HCT116 (cell line): ENCODE results near the gene PREP. TPM values are rescaled to one million over a fixed set of nuclear protein-coding genes. Genes with fewer than 3 reads are reported as not detected.

Source experiments
- ATAC-seq: fragments of 200-7000 bp; cut with Tn5 transposase; 2 replicates; pipeline ENCODE4 v1.9.1; 2020; ENCODE audit warnings: mild to moderate bottlenecking, moderate library complexity
- BruUV-seq: library from RNA; stranded (reverse); fragments of 400-500 nt; replicated peaks from 2 replicates; lab custom pipeline; 2021; lab: Mats Ljungman, UMichigan
- CTCF ChIA-PET: fragments of 300-600 bp; sonication (Branson Sonifier 250); formaldehyde crosslinking; loops from one replicate; lab custom pipeline; 2021; ENCODE audit warnings: antibody characterized with exemption; lab: Charles Lee
- POLR2A ChIA-PET: fragments of 300-600, 350-600 bp; sonication (Branson Sonifier 250); formaldehyde crosslinking; loops from one replicate; lab custom pipeline; 2021; ENCODE audit warnings: antibody characterized with exemption; lab: Charles Lee
- RAD21 ChIA-PET, 2 experiments: fragments of 300-600 bp; sonication (Branson Sonifier 250); formaldehyde crosslinking; loops; one replicate each; lab custom pipeline; 2023; ENCODE audit warnings: low total read pairs in 2 of 2; ENCODE audit not compliant: uncharacterized antibody in 2 of 2, unreplicated experiment in 2 of 2, low non-redundant PET in 1 of 2; lab: Charles Lee
- DNase-seq: peaks from one replicate; pipeline ENCODE4 v3.0.0-alpha.2; 2010; ENCODE audit warnings: low read depth, low spot score
- H2AFZ ChIP-seq: fragments of 200-600 bp; shearing (Covaris generic), sonication (generic); 2 replicates; pipeline ENCODE4 v1.6.1; 2017; ENCODE audit warnings: low read depth, mixed run types, mixed read lengths, antibody characterized with exemption, low read length; ENCODE audit not compliant: poor library complexity, severe bottlenecking
- H3K27ac ChIP-seq: 2 replicates; pipeline ENCODE4 v1.5.1; 2012; ENCODE audit warnings: low read depth, low read length
- H3K27me3 ChIP-seq: fragments of 200-600 bp; sonication (generic); 2 replicates; pipeline ENCODE4 v1.6.1; 2016; ENCODE audit warnings: mixed run types, low read length, mixed read lengths; ENCODE audit not compliant: insufficient read depth
- H3K36me3 ChIP-seq, 2 experiments: fragments of 200-500 bp in 1 of 2; fragments of 200-600 bp in 1 of 2; sonication (Bioruptor generic) in 1 of 2; sonication (generic) in 1 of 2; 2 replicates each; pipeline versions ENCODE4 v1.5.1 to v1.6.1; 2014 to 2016; ENCODE audit warnings: low read length in 2 of 2, inconsistent platforms in 1 of 2, mixed read lengths in 1 of 2, mixed run types in 1 of 2; ENCODE audit not compliant: insufficient read depth in 2 of 2, control insufficient read depth in 1 of 2
- H3K4me1 ChIP-seq, 2 experiments: fragments of 200-600 bp in 1 of 2; sonication (generic) in 1 of 2; 2 replicates each; pipeline versions ENCODE4 v1.5.1 to v1.6.1; 2012 to 2017; ENCODE audit warnings: low read length in 2 of 2, inconsistent platforms in 1 of 2, mild to moderate bottlenecking in 1 of 2, mixed read lengths in 1 of 2, mixed run types in 1 of 2, moderate library complexity in 1 of 2; ENCODE audit not compliant: insufficient read depth in 2 of 2, control insufficient read depth in 1 of 2
- H3K4me2 ChIP-seq: fragments of 200-600 bp; sonication (generic); 2 replicates; pipeline ENCODE4 v1.6.1; 2017; ENCODE audit warnings: mixed run types, low read length, mixed read lengths
- H3K4me3 ChIP-seq, 2 experiments: fragments of 200-600 bp in 1 of 2; sonication (generic) in 1 of 2; replicated peaks in 1 of 2; 2 replicates each; pipeline ENCODE4 v1.5.1; 2011 to 2016; ENCODE audit warnings: low read length in 2 of 2, control low read depth in 1 of 2, low read depth in 1 of 2, mild to moderate bottlenecking in 1 of 2, mixed read lengths in 1 of 2, mixed run types in 1 of 2
- H3K79me2 ChIP-seq: fragments of 200-600 bp; sonication (generic); 2 replicates; pipeline ENCODE4 v1.6.1; 2017; ENCODE audit warnings: mild to moderate bottlenecking, mixed run types, low read length, moderate library complexity, mixed read lengths; ENCODE audit not compliant: insufficient read depth
- H3K9ac ChIP-seq: fragments of 200-600 bp; sonication (generic); 2 replicates; pipeline ENCODE4 v1.6.1; 2016; ENCODE audit warnings: low read length, mixed read lengths
- H3K9me2 ChIP-seq: fragments of 200-600 bp; sonication (generic), shearing (Covaris generic); 2 replicates; pipeline ENCODE4 v1.6.1; 2017; ENCODE audit warnings: mixed run types, mild to moderate bottlenecking, moderate library complexity; ENCODE audit not compliant: insufficient read depth
- H3K9me3 ChIP-seq, 2 experiments: fragments of 200-500 bp in 1 of 2; fragments of 200-600 bp in 1 of 2; sonication (Bioruptor generic) in 1 of 2; sonication (generic) in 1 of 2; 2 replicates each; pipeline ENCODE4 v1.6.1; 2014 to 2017; ENCODE audit warnings: low read length in 2 of 2, mixed read lengths in 2 of 2, inconsistent platforms in 1 of 2, low read depth in 1 of 2, mild to moderate bottlenecking in 1 of 2, mixed run types in 1 of 2, moderate library complexity in 1 of 2; ENCODE audit not compliant: control insufficient read depth in 1 of 2, insufficient read depth in 1 of 2
- H4K20me1 ChIP-seq: fragments of 200-600 bp; sonication (generic), shearing (Covaris generic); 2 replicates; pipeline ENCODE4 v1.6.1; 2017; ENCODE audit warnings: mixed run types, mild to moderate bottlenecking, moderate library complexity; ENCODE audit not compliant: insufficient read depth
- CBX3 ChIP-seq: IDR thresholded peaks from 2 replicates; pipeline ENCODE4 v1.6.1; 2012; ENCODE audit warnings: low read depth
- CEBPB ChIP-seq: IDR thresholded peaks from 2 replicates; pipeline ENCODE4 v1.6.1; 2012; ENCODE audit warnings: low read depth
- EGR1 ChIP-seq: IDR thresholded peaks from 2 replicates; pipeline ENCODE4 v1.6.1; 2012; ENCODE audit warnings: low read depth
- ELF1 ChIP-seq: IDR thresholded peaks from 2 replicates; pipeline ENCODE4 v1.6.1; 2012; ENCODE audit warnings: low read depth, borderline replicate concordance
- FOSL1 ChIP-seq: IDR thresholded peaks from 2 replicates; pipeline ENCODE4 v1.6.1; 2012; ENCODE audit warnings: low read depth
- JUND ChIP-seq: IDR thresholded peaks from 2 replicates; pipeline ENCODE4 v1.6.1; 2012
- MAX ChIP-seq: IDR thresholded peaks from 2 replicates; pipeline ENCODE4 v1.6.1; 2012
- POLR2A ChIP-seq: IDR thresholded peaks from 2 replicates; pipeline ENCODE4 v1.7.0; 2011; ENCODE audit warnings: borderline replicate concordance; ENCODE audit not compliant: insufficient read depth, insufficient read length; ENCODE audit errors: extremely low read depth
- RAD21 ChIP-seq: IDR thresholded peaks from 2 replicates; pipeline ENCODE4 v1.6.1; 2012; ENCODE audit warnings: low read depth, mild to moderate bottlenecking
- SIN3A ChIP-seq: IDR thresholded peaks from 2 replicates; pipeline ENCODE4 v1.6.1; 2012; ENCODE audit warnings: low read depth
- SP1 ChIP-seq: IDR thresholded peaks from 2 replicates; pipeline ENCODE4 v1.6.1; 2012; ENCODE audit warnings: low read depth
- SRF ChIP-seq: IDR thresholded peaks from 2 replicates; pipeline ENCODE4 v1.6.1; 2012; ENCODE audit warnings: low read depth
- TCF7L2 ChIP-seq: IDR thresholded peaks from 2 replicates; pipeline ENCODE4 v1.7.0; 2011; ENCODE audit warnings: borderline replicate concordance, inconsistent platforms; ENCODE audit not compliant: insufficient read depth, insufficient read length; ENCODE audit errors: extremely low read depth
- YY1 ChIP-seq: IDR thresholded peaks from 2 replicates; pipeline ENCODE4 v1.6.1; 2011; ENCODE audit warnings: low read length, low read depth, moderate library complexity, mild to moderate bottlenecking; ENCODE audit not compliant: insufficient replicate concordance; ENCODE audit errors: extremely low read depth
- ZBTB33 ChIP-seq: IDR thresholded peaks from 2 replicates; pipeline ENCODE4 v1.6.1; 2011; ENCODE audit warnings: mild to moderate bottlenecking, low read length, moderate library complexity; ENCODE audit not compliant: insufficient replicate concordance; ENCODE audit errors: extremely low read depth
- ZFX ChIP-seq: fragments of 450-650 bp; IDR thresholded peaks from 2 replicates; pipeline ENCODE4 v1.6.1; 2017
- ZNF274 ChIP-seq: fragments of 200-500 bp; sonication (Bioruptor generic); IDR thresholded peaks from 2 replicates; pipeline ENCODE4 v1.6.1; 2014; ENCODE audit warnings: mild to moderate bottlenecking, low read depth, low read length, inconsistent platforms
- intact Hi-C: fragments of 100-400 bp; cut with micrococcal nuclease; formaldehyde crosslinking; loops from 2 replicates; pipeline ENCODE4 v1.10.0; 2022
- total RNA-seq: library from RNA; stranded (reverse); gene quantifications from one replicate; pipeline ENCODE4 v1.2.1, GENCODE V29; 2021; ENCODE audit not compliant: unreplicated experiment

PREP gene
- total RNA-seq, 1 experiment from 2014 or later = 53.5 TPM

GRCh38 chr6:105257340-105257739 lies 145.5 kb downstream of the PREP start:
- no peak for TF ChIP-seq ZNF274
- no peak for TF ChIP-seq MAX
- no peak for TF ChIP-seq RAD21
- no peak for TF ChIP-seq FOSL1
- TF ChIP-seq ZBTB33 = no peak
- TF ChIP-seq SIN3A = no peak
- no peak for TF ChIP-seq YY1
- no peak overlapping the region for H3K4me3 ChIP-seq
- H3K4me2 ChIP-seq = no peak overlapping the region
- H3K27ac ChIP-seq = no peak overlapping the region
- peaks cover 0 to 4% of the 10 kb centered on the region in 2 experiments; a peak in 1 of 4 replicates for H3K4me1 ChIP-seq
- H3K9ac ChIP-seq = no peak overlapping the region
- ATAC-seq = no peak
- H4K20me1 ChIP-seq = no peaks in the 10 kb centered on the region
- no peaks in the 10 kb centered on the region for H3K27me3 ChIP-seq
- no peaks in the 10 kb centered on the region; the same call in 1 of the 2 replicates for H3K9me2 ChIP-seq
- ChIA-PET RAD21 (no interaction called here), POLR2A (no interaction called here), CTCF (no interaction called here)
- no peaks in the 10 kb centered on the region for H3K36me3 ChIP-seq
- H3K79me2 ChIP-seq = no peaks in the 10 kb centered on the region
- BruUV-seq = no TSS peak
- H2AFZ ChIP-seq = no peak overlapping the region
- no peak for DNase-seq
- H3K9me3 ChIP-seq = no peaks in the 10 kb centered on the region; a peak in 1 of 4 replicates
- intact Hi-C loops = no loop called here

- no peak overlapping the region for H3K27ac ChIP-seq
- H3K27me3 ChIP-seq = no peaks in the 10 kb centered on the region
- H3K36me3 ChIP-seq = no peaks in the 10 kb centered on the region
- H2AFZ ChIP-seq = no peak overlapping the region
- BruUV-seq = no TSS peak
- no peaks in the 10 kb centered on the region; the same call in 1 of the 2 replicates for H3K9me2 ChIP-seq
- no peaks in the 10 kb centered on the region; a peak in 1 of 4 replicates for H3K9me3 ChIP-seq
- RAD21 ChIA-PET = no interaction called here
- no peaks in the 10 kb centered on the region for H3K79me2 ChIP-seq
- intact Hi-C loops = no loop called here
- H3K4me2 ChIP-seq = no peak overlapping the region
- H4K20me1 ChIP-seq = no peaks in the 10 kb centered on the region
- POLR2A ChIA-PET = no interaction called here
- no peak overlapping the region for H3K9ac ChIP-seq
- peaks cover 0 to 4% of the 10 kb centered on the region in 2 experiments; a peak in 1 of 4 replicates for H3K4me1 ChIP-seq
- ATAC-seq = no peak
- no peak for DNase-seq
- CTCF ChIA-PET = no interaction called here
- H3K4me3 ChIP-seq = no peak overlapping the region
- TF ChIP-seq FOSL1 (no peak), JUND (no peak), TCF7L2 (no peak), SRF (no peak), MAX (no peak), CEBPB (no peak), ZBTB33 (no peak), EGR1 (no peak), SP1 (no peak), SIN3A (no peak), CBX3 (no peak), ZNF274 (no peak), ZFX (no peak), RAD21 (no peak), ELF1 (no peak), POLR2A (no peak), YY1 (no peak)
Observed at GRCh38 chr6:105256619-105257018, 146.3 kb downstream of the PREP start.
